ENCODE results near the gene GLUL. TPM values are rescaled to one million over a fixed set of nuclear protein-coding genes. Genes with fewer than 3 reads are reported as not detected.

Gene GLUL
- 100 to 1,000 TPM; 283 to 358 TPM for total RNA-seq

GRCh38 chr1:182391362-182392049 is at the start of gene GLUL:
Gene GLUL, minus strand, starts transcription at chr1:182391790. Its CDS starts 3,053 bp downstream, at chr1:182388737.

GRCh38 chr1:182400567-182400966 is 9.0 kb upstream of the GLUL start, which contains the start of gene TEDDM1:
Gene TEDDM1, minus strand, starts transcription at chr1:182400667. Its CDS starts 182 bp downstream, at chr1:182400485.

Other genes starting within 250 kb of the GLUL start
- not detected for gene TEDDM1, start 8.9 kb upstream of the GLUL start, total RNA-seq
- gene RGSL1, start 58.4 kb upstream of the GLUL start, total RNA-seq = not detected
- 10 to 100 TPM in 1 of 2 donors, 1 to 10 TPM in 1; 7.7 to 14.8 TPM for gene RNASEL, start 197.5 kb upstream of the GLUL start, total RNA-seq
- gene RGS16, start 212.6 kb upstream of the GLUL start, total RNA-seq = under 1 TPM in 1 of 2 donors, not detected in 1; under 0.01 TPM